DOHH2 (cell line): ENCODE data around the gene SNAPC3.

Experiments
- H3F3A ChIP-seq: fragments of 200-600 bp; sonication (generic), shearing (Covaris generic); 2 replicates; pipeline ENCODE4 v1.6.0; 2016; ENCODE audit warnings: antibody characterized with exemption, mild to moderate bottlenecking; ENCODE audit not compliant: control insufficient read depth, insufficient read depth
- H3K27ac ChIP-seq: fragments of 200-600 bp; sonication (generic); 2 replicates; pipeline ENCODE4 v1.5.1; 2014; ENCODE audit warnings: low read depth, mild to moderate bottlenecking, low read length, moderate library complexity
- H3K27me3 ChIP-seq: fragments of 200-600 bp; sonication (generic); 2 replicates; pipeline ENCODE4 v1.6.1; 2014; ENCODE audit warnings: mild to moderate bottlenecking, low read length, mixed read lengths; ENCODE audit not compliant: control insufficient read depth
- H3K36me3 ChIP-seq: fragments of 200-600 bp; sonication (generic); 2 replicates; pipeline ENCODE4 v1.6.1; 2014; ENCODE audit warnings: mild to moderate bottlenecking, low read length, moderate library complexity, mixed read lengths; ENCODE audit not compliant: control insufficient read depth
- H3K4me1 ChIP-seq: fragments of 200-600 bp; sonication (generic); 2 replicates; pipeline ENCODE4 v1.6.1; 2014; ENCODE audit warnings: mild to moderate bottlenecking, low read length, mixed read lengths; ENCODE audit not compliant: control insufficient read depth
- H3K4me2 ChIP-seq: fragments of 200-600 bp; sonication (generic); 2 replicates; pipeline ENCODE4 v1.6.0; 2014; ENCODE audit warnings: mild to moderate bottlenecking, low read length, moderate library complexity
- H3K4me3 ChIP-seq: fragments of 200-600 bp; sonication (generic); 2 replicates; pipeline ENCODE4 v1.5.1; 2014; ENCODE audit warnings: mild to moderate bottlenecking, low read length, mixed read lengths
- H3K79me2 ChIP-seq: fragments of 200-600 bp; sonication (generic); 2 replicates; pipeline ENCODE4 v1.6.1; 2014; ENCODE audit warnings: mild to moderate bottlenecking, low read length, mixed read lengths; ENCODE audit not compliant: control insufficient read depth
- H3K9me2 ChIP-seq: fragments of 200-600 bp; sonication (generic); replicated peaks from 2 replicates; pipeline ENCODE4 v1.6.1; 2014; ENCODE audit warnings: mild to moderate bottlenecking, low read length, mixed read lengths; ENCODE audit not compliant: control insufficient read depth
- H3K9me3 ChIP-seq: fragments of 200-600 bp; sonication (generic); 2 replicates; pipeline ENCODE4 v1.6.1; 2014; ENCODE audit warnings: antibody characterized with exemption, low read length, mixed read lengths; ENCODE audit not compliant: control insufficient read depth, insufficient read depth
- H4K20me1 ChIP-seq: fragments of 200-600 bp; sonication (generic); 2 replicates; pipeline ENCODE4 v1.6.0; 2014; ENCODE audit warnings: low read depth, mild to moderate bottlenecking, antibody characterized with exemption, low read length, moderate library complexity; ENCODE audit not compliant: control insufficient read depth, insufficient read depth
- CTCF ChIP-seq: fragments of 200-600 bp; sonication (generic); IDR thresholded peaks from one replicate; pipeline ENCODE4 v1.5.1; 2014; ENCODE audit warnings: antibody characterized with exemption, mild to moderate bottlenecking, low read depth, low read length; ENCODE audit not compliant: poor library complexity, severe bottlenecking
- EZH2phosphoT487 ChIP-seq: fragments of 200-600 bp; sonication (generic); IDR thresholded peaks from 2 replicates; pipeline ENCODE4 v1.6.1; 2017; ENCODE audit warnings: borderline replicate concordance, mild to moderate bottlenecking, antibody characterized with exemption, low read length, moderate library complexity, mixed read lengths

SNAPC3 gene

GRCh38 chr9:15404171-15404570 lies 18.5 kb upstream of the SNAPC3 start:
- Histone ChIP-seq H3K9me3 (peaks cover 4% of the 10 kb centered on the region; the same call in 1 of the 2 replicates), H3K27me3 (no peaks in the 10 kb centered on the region), H3K27ac (no peak overlapping the region), H3K4me2 (no peak overlapping the region), H3K4me1 (no peaks in the 10 kb centered on the region), H3K4me3 (no peak overlapping the region), H4K20me1 (no peaks in the 10 kb centered on the region), H3K9me2 (no peaks in the 10 kb centered on the region), H3F3A (no peaks in the 10 kb centered on the region), H3K79me2 (no peaks in the 10 kb centered on the region), H3K36me3 (no peaks in the 10 kb centered on the region)
- TF ChIP-seq CTCF = no peak
- TF ChIP-seq EZH2phosphoT487 = no peak

DNA sequence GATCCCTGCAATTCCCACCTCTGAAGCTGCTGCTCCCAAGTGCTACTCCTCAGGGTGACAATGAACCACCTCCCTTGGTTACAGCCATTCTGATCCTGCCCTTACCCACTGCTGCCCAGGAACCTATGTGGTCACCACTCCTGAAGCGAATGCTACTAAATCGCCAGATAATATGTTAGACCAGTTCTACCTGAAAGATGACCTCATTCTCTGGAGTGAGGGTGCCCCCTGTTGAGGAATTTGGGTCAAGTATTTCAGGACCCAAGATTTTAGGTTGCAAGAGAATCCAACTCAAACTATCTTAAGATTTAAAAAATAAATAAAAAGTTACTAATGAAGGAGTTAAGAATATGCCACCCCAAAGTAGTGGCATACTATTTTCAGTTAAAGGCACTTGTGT lies 5.8 kb upstream of the SNAPC3 start:
- Histone ChIP-seq H3K9me2 (no peaks in the 10 kb centered on the region), H3K4me3 (no peak overlapping the region), H3K36me3 (no peaks in the 10 kb centered on the region), H3K4me2 (no peak overlapping the region), H3K27ac (no peak overlapping the region), H3F3A (no peaks in the 10 kb centered on the region), H4K20me1 (no peaks in the 10 kb centered on the region), H3K27me3 (no peaks in the 10 kb centered on the region), H3K79me2 (no peaks in the 10 kb centered on the region), H3K9me3 (no peaks in the 10 kb centered on the region), H3K4me1 (peaks cover 5% of the 10 kb centered on the region)
- no peak for TF ChIP-seq EZH2phosphoT487
- peak; percentile 39 for TF ChIP-seq CTCF

- Histone ChIP-seq H3K4me1 (peaks cover 9% of the 10 kb centered on the region), H3K9me2 (no peaks in the 10 kb centered on the region), H3K36me3 (no peaks in the 10 kb centered on the region), H3F3A (no peaks in the 10 kb centered on the region), H3K27ac (no peak overlapping the region), H3K4me3 (no peak overlapping the region), H3K4me2 (no peak overlapping the region), H3K9me3 (no peaks in the 10 kb centered on the region), H3K79me2 (no peaks in the 10 kb centered on the region; the same call in 1 of the 2 replicates), H4K20me1 (no peaks in the 10 kb centered on the region), H3K27me3 (no peaks in the 10 kb centered on the region)
- no peak for TF ChIP-seq EZH2phosphoT487
- no peak for TF ChIP-seq CTCF
Measured at GRCh38 chr9:15417626-15418025, 5.0 kb upstream of the SNAPC3 start.

DNA sequence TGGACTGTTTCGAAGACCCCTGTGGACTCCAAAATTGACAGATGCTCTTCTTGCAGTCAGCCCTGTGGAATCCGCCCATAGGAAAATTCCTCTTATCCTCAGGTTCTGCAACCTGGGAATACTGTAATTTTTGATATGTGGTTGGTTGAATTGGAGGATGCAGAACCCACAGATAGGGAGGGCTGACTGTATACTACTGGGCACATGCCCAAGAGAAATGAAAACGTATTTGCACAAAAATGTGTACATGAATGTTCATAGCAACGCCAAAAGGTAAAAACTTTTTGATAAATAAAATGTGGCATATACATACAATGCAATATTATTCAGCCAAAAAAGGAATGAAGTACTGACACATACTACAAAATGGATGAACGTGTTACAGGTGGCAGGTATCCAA lies 1.9 kb upstream of the SNAPC3 start:
- peaks cover 29% of the 10 kb centered on the region for H3K4me1 ChIP-seq
- no peaks in the 10 kb centered on the region for H4K20me1 ChIP-seq
- no peak for TF ChIP-seq CTCF
- TF ChIP-seq EZH2phosphoT487 = no peak
- H3K79me2 ChIP-seq = peaks cover 31% of the 10 kb centered on the region
- no peaks in the 10 kb centered on the region for H3K9me3 ChIP-seq
- H3K9me2 ChIP-seq = no peaks in the 10 kb centered on the region
- H3K4me3 ChIP-seq = no peak overlapping the region
- H3F3A ChIP-seq = no peaks in the 10 kb centered on the region
- no peak overlapping the region for H3K4me2 ChIP-seq
- no peak overlapping the region for H3K27ac ChIP-seq
- no peaks in the 10 kb centered on the region for H3K27me3 ChIP-seq
- H3K36me3 ChIP-seq = peaks cover 20% of the 10 kb centered on the region
